K562 (cell line): ENCODE results near the gene TMEM132E. TPM values are rescaled to one million over a fixed set of nuclear protein-coding genes. Genes with fewer than 3 reads are reported as not detected.

Source experiments
- ATAC-seq: fragments of 200-7000 bp; cut with Tn5 transposase; 3 replicates; pipeline ENCODE4 v1.9.1; 2020; ENCODE audit warnings: moderate library complexity
- BruUV-seq: library from RNA; stranded (reverse); fragments of 400-500 nt; replicated peaks from 2 replicates; lab custom pipeline; 2021; lab: Mats Ljungman, UMichigan
- CTCF ChIA-PET: fragments of 300-600 bp; formaldehyde crosslinking; extraction: SDS; loops from one replicate; lab custom pipeline; 2021; ENCODE audit warnings: low intra/inter-chr PET ratio; lab: Yijun Ruan, JAX
- POLR2A ChIA-PET: fragments of 300-600, 350-650 bp; sonication (Branson Sonifier 250); formaldehyde crosslinking; extraction: SDS; loops from one replicate; lab custom pipeline; 2021; ENCODE audit warnings: antibody characterized with exemption, inconsistent platforms; lab: Yijun Ruan, JAX
- DNase-seq, 4 experiments: peaks; one replicate each; pipeline versions ENCODE4 v3.0.0 to v3.0.0-alpha.2; 2011 to 2018; ENCODE audit warnings: low spot score in 3 of 4, mixed read lengths in 3 of 4; ENCODE audit errors: extremely low read depth in 1 of 4
- FAIRE-seq: peaks from 2 replicates; lab custom pipeline; 2011; peaks lifted over from hg19 to GRCh38; lab: Jason Lieb, UNC
- H2AFZ ChIP-seq: 2 replicates; pipeline ENCODE4 v1.6.0; 2011; ENCODE audit warnings: low read depth, low read length, control low read depth, inconsistent platforms
- H3K27ac ChIP-seq: fragments of 200-600 bp; 3 replicates; pipeline ENCODE4 v1.8.0; 2011; ENCODE audit warnings: low read depth, mild to moderate bottlenecking, control low read depth, inconsistent platforms, low read length, moderate library complexity, mixed read lengths; ENCODE audit errors: extremely low read depth
- H3K27me3 ChIP-seq, 2 experiments: fragments of 300-600 bp in 1 of 2; 2 replicates in 1 of 2; 3 replicates in 1 of 2; pipeline versions ENCODE4 v1.6.0 to v1.8.0; 2011; ENCODE audit warnings: inconsistent platforms in 2 of 2, low read length in 2 of 2, mild to moderate bottlenecking in 1 of 2, mixed read lengths in 1 of 2, moderate library complexity in 1 of 2; ENCODE audit not compliant: control insufficient read depth in 2 of 2, insufficient read depth in 2 of 2
- H3K36me3 ChIP-seq: fragments of 300-600 bp; 3 replicates; pipeline ENCODE4 v1.8.0; 2011; ENCODE audit warnings: mild to moderate bottlenecking, low read length, inconsistent platforms; ENCODE audit not compliant: control insufficient read depth, insufficient read depth
- H3K4me1 ChIP-seq, 2 experiments: fragments of 200-600 bp in 1 of 2; replicated peaks in 1 of 2; 2 replicates in 1 of 2; 3 replicates in 1 of 2; pipeline versions ENCODE4 v1.5.1 to v1.8.0; 2011; ENCODE audit warnings: inconsistent platforms in 2 of 2, low read length in 2 of 2, mild to moderate bottlenecking in 1 of 2, mixed read lengths in 1 of 2, moderate library complexity in 1 of 2; ENCODE audit not compliant: control insufficient read depth in 2 of 2, insufficient read depth in 2 of 2
- H3K4me2 ChIP-seq: 2 replicates; pipeline ENCODE4 v1.6.1; 2011; ENCODE audit warnings: low read length, control low read depth, inconsistent platforms, mixed read lengths; ENCODE audit not compliant: insufficient read depth
- H3K4me3 ChIP-seq: fragments of 200-600 bp; sonication (generic), shearing (Covaris generic); 2 replicates; pipeline ENCODE4 v1.5.1; 2016; ENCODE audit warnings: control low read depth, inconsistent platforms
- H3K79me2 ChIP-seq: fragments of 200-600 bp; 3 replicates; pipeline ENCODE4 v1.8.0; 2011; ENCODE audit warnings: low read length, inconsistent platforms; ENCODE audit not compliant: control insufficient read depth, insufficient read depth
- H3K9ac ChIP-seq, 2 experiments: 2 replicates each; pipeline versions ENCODE4 v1.6.0 to v1.6.1; 2011; ENCODE audit warnings: low read depth in 2 of 2, low read length in 2 of 2, control low read depth in 1 of 2, inconsistent platforms in 1 of 2, mild to moderate bottlenecking in 1 of 2, mixed read lengths in 1 of 2; ENCODE audit not compliant: insufficient read depth in 1 of 2
- H3K9me1 ChIP-seq: one replicate; pipeline ENCODE4 v1.6.0; 2011; ENCODE audit warnings: inconsistent platforms, mild to moderate bottlenecking, low read length, moderate library complexity; ENCODE audit not compliant: control insufficient read depth, insufficient read depth
- H3K9me3 ChIP-seq: replicated peaks from 2 replicates; pipeline ENCODE4 v1.5.1; 2011; ENCODE audit warnings: low read depth, low read length, inconsistent platforms; ENCODE audit not compliant: control insufficient read depth, insufficient read depth
- H4K20me1 ChIP-seq: replicated peaks from 2 replicates; pipeline ENCODE4 v1.6.1; 2011; ENCODE audit warnings: low read length, inconsistent platforms, mixed read lengths; ENCODE audit not compliant: control insufficient read depth, insufficient read depth
- GTF2A2 ChIP-seq: IDR thresholded peaks from 2 replicates; pipeline ENCODE4 v1.6.1; 2016; ENCODE audit warnings: mild to moderate bottlenecking, missing genetic modification characterization, missing compliant biosample characterization
- ID3 ChIP-seq, 2 experiments: fragments of 250-450 bp in 1 of 2; fragments of 450-650 bp in 1 of 2; sonication (Bioruptor Pico) in 1 of 2; IDR thresholded peaks; 2 replicates each; pipeline versions ENCODE4 v1.6.1 to v1.8.0; 2016 to 2021; ENCODE audit warnings: mild to moderate bottlenecking in 2 of 2, moderate library complexity in 2 of 2, missing compliant biosample characterization in 1 of 2, missing genetic modification characterization in 1 of 2
- RERE ChIP-seq: sonication (generic); formaldehyde crosslinking; IDR thresholded peaks from 2 replicates; pipeline ENCODE4 v1.8.0; 2023; ENCODE audit warnings: missing genetic modification reagents, mild to moderate bottlenecking, borderline replicate concordance
- SRSF1 ChIP-seq: fragments of 200-400 bp; formaldehyde crosslinking; IDR thresholded peaks from 2 replicates; pipeline ENCODE4 v1.6.1; 2017; ENCODE audit warnings: mild to moderate bottlenecking, low read depth, low read length, moderate library complexity
- UBTF ChIP-seq, 2 experiments: IDR thresholded peaks; 2 replicates each; pipeline ENCODE4 v1.6.1; 2012; ENCODE audit warnings: improper control_type of control experiment in 2 of 2, low read depth in 2 of 2, low read length in 2 of 2, borderline replicate concordance in 1 of 2
- ZFP30 ChIP-seq: fragments of 250-450 bp; sonication (Bioruptor Pico); IDR thresholded peaks from 2 replicates; pipeline ENCODE4 v1.8.0; 2022; ENCODE audit warnings: moderate library complexity, mild to moderate bottlenecking, inconsistent platforms, borderline replicate concordance
- WGBS: fragments of 100-300 bp; shearing (Covaris generic); methylation state at CpG from one replicate; pipeline ENCODE4 v1.1.6; 2016; ENCODE audit warnings: low coverage, mixed read lengths; ENCODE audit not compliant: insufficient coverage; ENCODE audit errors: missing lambda C conversion rate; 5-methylcytosine and 5-hydroxymethylcytosine counted together
- in situ Hi-C: fragments of 300-500 bp; cut with MboI; formaldehyde crosslinking; loops from 4 replicates; pipeline ENCODE4 v1.15.0; 2018; ENCODE audit warnings: inconsistent platforms, mixed read lengths
- intact Hi-C: fragments of 100-400 bp; cut with micrococcal nuclease; formaldehyde crosslinking; loops from 2 replicates; pipeline ENCODE4 v1.14.2; 2022
- polyA plus RNA-seq, 8 experiments: library from polyadenylated mRNA; depleted of rRNA in 4 of 8; stranded (reverse) in 5 of 8; unstranded in 3 of 8; fragments of >200 nt; fragmentation: Nextera tagmentation in 2 of 8; fragmentation: Illumina TruSeq in 1 of 8; extraction: Ambion mirVana in 2 of 8; extraction: Trizol in 1 of 8; gene quantifications; 2 replicates each; pipeline versions ENCODE4 v1.2.1 to v1.2.3, GENCODE V29; 2011 to 2014; ENCODE audit warnings: inconsistent platforms in 1 of 8, missing spikeins in 1 of 8
- total RNA-seq, 7 experiments: library from RNA; depleted of rRNA in 6 of 7; stranded (reverse); fragments of >200 nt in 6 of 7; fragmentation: Illumina TruSeq in 2 of 7; extraction: Trizol in 2 of 7; gene quantifications; 2 replicates each; pipeline versions ENCODE4 v1.2.1 to v1.2.3, GENCODE V29; 2011 to 2021; ENCODE audit warnings: low replicate concordance in 1 of 7

TMEM132E gene
- total and polyA plus RNA-seq, 9 of the 15 experiments (the other 6 are each of a cell fraction or from before 2014, with no cell fraction given), result not detected

- H3K9me1 ChIP-seq, result no peaks in the 10 kb centered on the region
- no peak for FAIRE-seq
- ChIA-PET CTCF (no interaction called here), POLR2A (interaction anchor here (0.9 kb wide), 1 partner anchor 17 kb away, joined by 3 read pairs; no protein-coding TSS in a partner anchor)
- ATAC-seq, result no peak
- no TSS peak for BruUV-seq
- no peaks in the 10 kb centered on the region for H3K36me3 ChIP-seq
- H3K4me2 ChIP-seq, result no peak overlapping the region
- H3K4me3 ChIP-seq, result no peak overlapping the region
- no peaks in the 10 kb centered on the region for H3K79me2 ChIP-seq
- no peak overlapping the region for H3K27ac ChIP-seq
- peaks cover 0 to 4% of the 10 kb centered on the region in 2 experiments; a peak in 1 of 5 replicates for H3K4me1 ChIP-seq
- 0% methylated on average over 5 of the region's 5 CpGs for WGBS
- 0 out of 2 replicates have a peak, but pooled peaks cover 4% of the 10 kb centered on the region for H4K20me1 ChIP-seq
- in situ Hi-C loops, result no loop called here
- H2AFZ ChIP-seq, result no peak overlapping the region
- DNase-seq, result no peak
- TF ChIP-seq ID3 (CRISPR knock-in tag; IDR thresholded peaks at IDR 0.05), result no peak
- no peak for TF ChIP-seq ID3 (tag; IDR thresholded peaks at IDR 0.05)
- no peak for TF ChIP-seq GTF2A2 (tag)
- TF ChIP-seq ZFP30 (CRISPR knock-in tag), result no peak
- no peak for TF ChIP-seq UBTF (IDR thresholded peaks at IDR 0.05; ENCODE audit: borderline replicate concordance in 1 of 2, low read depth in 2 of 2, low read length in 2 of 2)
- no peak for TF ChIP-seq SRSF1
- no peak for TF ChIP-seq RERE (CRISPR knock-in tag)
- H3K27me3 ChIP-seq, result peaks cover 0 to 21% of the 10 kb centered on the region in 2 experiments; a peak in 4 of 5 replicates
- intact Hi-C loops, result no loop called here
- no peaks in the 10 kb centered on the region for H3K9me3 ChIP-seq
- H3K9ac ChIP-seq, result no peak overlapping the region
These were observed 29.8 kb downstream of the TMEM132E start for GRCh38 chr17:34609210-34609609.
